IPS-NIHi7 (cell line): ENCODE measurements around the gene MAT1A.
"Not testable (repeated sequence)": the region's sequence is repeated elsewhere in the genome, so short reads cannot be mapped to it uniquely, and the experiment has no call there.

Source experiments
- DNase-seq: peaks from one replicate; pipeline ENCODE4 v3.0.0; 2012; ENCODE audit warnings: mixed read lengths; ENCODE audit errors: extremely low spot score

MAT1A gene

GRCh38 chr10:80223031-80223419 lies 66.4 kb downstream of the MAT1A start:
- not testable (repeated sequence) for DNase-seq
